Sigmoid colon (tissue), 7 donors: Measurements from ENCODE around the gene DYNC1I1. TPM values are rescaled to one million over a fixed set of nuclear protein-coding genes. Genes with fewer than 3 reads are reported as not detected.

ENCODE experiments used
- DNase-seq: peaks from one replicate; pipeline ENCODE4 v3.0.0-alpha.2; 2019
- H3K27ac ChIP-seq, 4 donors: fragments of 200-600 bp; sonication (generic); one replicate each; pipeline ENCODE4 v1.5.1; 2016 to 2019; ENCODE audit warnings: mild to moderate bottlenecking in 1 of 4
- H3K27me3 ChIP-seq, 3 donors: fragments of 200-600 bp; sonication (generic); one replicate each; pipeline ENCODE4 v1.5.1; 2019; ENCODE audit warnings: mild to moderate bottlenecking in 1 of 3
- H3K36me3 ChIP-seq, 4 donors: fragments of 200-600 bp; sonication (generic); one replicate each; pipeline ENCODE4 v1.5.1; 2016 to 2019
- H3K4me1 ChIP-seq, 4 donors: fragments of 200-600 bp; sonication (generic); one replicate each; pipeline ENCODE4 v1.5.1; 2017 to 2019
- H3K4me3 ChIP-seq, 4 donors: fragments of 200-600 bp; sonication (generic); one replicate each; pipeline ENCODE4 v1.5.1; 2017 to 2019; ENCODE audit warnings: mild to moderate bottlenecking in 2 of 4, moderate library complexity in 1 of 4
- H3K9me3 ChIP-seq, 4 donors: fragments of 200-600 bp in 3 of 4; sonication (generic) in 3 of 4; one replicate each; pipeline versions ENCODE4 v1.5.1 to v1.6.1; 2013 to 2019
- CTCF ChIP-seq, 4 experiments: fragments of 450-650 bp in 3 of 4; fragments of 200-600 bp in 1 of 4; IDR thresholded peaks; one replicate each; pipeline ENCODE4 v1.5.1; 2016 to 2019; ENCODE audit warnings: antibody characterized with exemption in 4 of 4, mild to moderate bottlenecking in 3 of 4, moderate library complexity in 2 of 4
- EP300 ChIP-seq, 4 donors: sonication (generic); formaldehyde crosslinking; IDR thresholded peaks; one replicate each; pipeline ENCODE4 v1.6.1; 2017; ENCODE audit warnings: antibody characterized with exemption in 4 of 4
- POLR2A ChIP-seq, 2 donors: fragments of 450-650 bp; IDR thresholded peaks; one replicate each; pipeline ENCODE4 v1.6.1; 2016; ENCODE audit warnings: antibody characterized with exemption in 2 of 2, mild to moderate bottlenecking in 2 of 2, moderate library complexity in 2 of 2
- POLR2AphosphoS5 ChIP-seq, 4 donors: sonication (generic); formaldehyde crosslinking; IDR thresholded peaks; one replicate each; pipeline ENCODE4 v1.6.1; 2017; ENCODE audit warnings: antibody characterized with exemption in 4 of 4
- WGBS, 2 donors: extraction: QIAGEN DNeasy Blood & Tissue Kit; methylation state at CpG; one replicate each; pipeline ENCODE4 v1.1.7; 2013; 5-methylcytosine and 5-hydroxymethylcytosine counted together
- intact Hi-C: fragments of 100-400 bp; cut with DNase I; formaldehyde crosslinking; loops from one replicate; pipeline ENCODE4 v1.15.1; 2023
- polyA plus RNA-seq, 3 donors: library from polyadenylated mRNA; stranded (reverse); fragments of 200-250 nt; gene quantifications; one replicate each; pipeline ENCODE4 v1.2.3, GENCODE V29; 2013
- total RNA-seq, 4 donors: library from RNA; depleted of rRNA; stranded (reverse); fragments of >200 nt; gene quantifications; one replicate each; pipeline ENCODE4 v1.1.0, GENCODE V29; 2016
- donor health status: healthy with polysubstance abuse.
- donor health status: Bipolar disorder and iron deficiency.
- donor health status: healthy.

DYNC1I1 gene
- total and polyA plus RNA-seq, 7 donors, result 0.92 to 65.2 (median 45.1) TPM; not detected in 1

- Histone ChIP-seq H3K36me3 (no peaks in the 10 kb centered on the region), H3K27me3 (no peaks in the 10 kb centered on the region), H3K4me3 (no peak overlapping the region), H3K27ac (no peak overlapping the region), H3K4me1 (peaks cover 0 to 6% (median 0%) of the 10 kb centered on the region in 4 donors), H3K9me3 (no peaks in the 10 kb centered on the region)
- DNase-seq, result no peak
- intact Hi-C loops, result loop anchor here (10.0 kb wide), 2 partner anchors 164 to 1154 kb away; no protein-coding TSS in a partner anchor
- TF ChIP-seq EP300 (IDR thresholded peaks at IDR 0.05), result no peak
- no peak for TF ChIP-seq POLR2AphosphoS5 (IDR thresholded peaks at IDR 0.05)
- TF ChIP-seq POLR2A (IDR thresholded peaks at IDR 0.05), result no peak
- no peak for TF ChIP-seq CTCF (IDR thresholded peaks at IDR 0.05)
Observed at GRCh38 chr7:95910341-95910740, 138.0 kb downstream of the DYNC1I1 start.

DNA sequence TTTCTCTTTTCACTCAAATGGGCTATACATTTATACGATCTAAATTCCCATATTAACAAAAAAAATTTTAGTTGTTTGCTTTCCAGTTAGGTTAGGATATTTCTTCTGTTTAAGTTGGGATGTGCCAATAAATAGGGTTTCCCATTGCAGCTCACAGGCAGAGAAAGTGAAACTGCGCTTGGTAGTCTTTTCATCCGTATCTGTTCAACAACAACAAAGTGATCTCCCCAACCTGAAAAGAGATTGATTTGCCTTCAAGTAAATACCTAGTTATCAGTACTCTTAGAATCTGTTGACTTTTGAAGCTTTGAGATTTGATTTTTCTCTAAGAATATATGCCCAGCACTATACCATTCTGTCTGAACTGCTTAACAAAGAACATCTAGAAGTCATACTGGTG is 143.4 kb downstream of the DYNC1I1 start:
- Histone ChIP-seq H3K36me3 (no peaks in the 10 kb centered on the region), H3K27ac (no peak overlapping the region), H3K4me3 (peak overlapping the region in 2 of 4 donors; percentile 5 to 25), H3K27me3 (no peaks in the 10 kb centered on the region), H3K4me1 (peaks cover 0 to 8% (median 2%) of the 10 kb centered on the region in 4 donors), H3K9me3 (no peaks in the 10 kb centered on the region)
- DNase-seq, result no peak
- intact Hi-C loops, result loop anchor here (1.0 to 10.0 kb wide), 3 partner anchors 159 to 1149 kb away; no protein-coding TSS in a partner anchor
- 75 to 76% methylated on average over 3 of the region's 3 CpGs for WGBS, 2 donors
- TF ChIP-seq POLR2AphosphoS5 (IDR thresholded peaks at IDR 0.05) (no peak), EP300 (IDR thresholded peaks at IDR 0.05) (no peak), CTCF (IDR thresholded peaks at IDR 0.05) (no peak), POLR2A (IDR thresholded peaks at IDR 0.05) (no peak)

- WGBS, 2 donors, result 12 to 30% methylated on average over 19 of the region's 19 CpGs
- peaks cover 0 to 8% (median 2%) of the 10 kb centered on the region in 4 donors for H3K4me1 ChIP-seq
- DNase-seq, result peak; percentile 81
- H3K27me3 ChIP-seq, result no peaks in the 10 kb centered on the region
- intact Hi-C loops, result loop anchor here (1.0 to 10.0 kb wide), 3 partner anchors 158 to 1148 kb away; no protein-coding TSS in a partner anchor
- no peaks in the 10 kb centered on the region for H3K36me3 ChIP-seq
- no peak for TF ChIP-seq EP300 (IDR thresholded peaks at IDR 0.05)
- peak; percentile 53 to 93 (median 74) for TF ChIP-seq CTCF (IDR thresholded peaks at IDR 0.05)
- TF ChIP-seq POLR2AphosphoS5 (IDR thresholded peaks at IDR 0.05), result no peak
- no peak for TF ChIP-seq POLR2A (IDR thresholded peaks at IDR 0.05)
- H3K4me3 ChIP-seq, result peak overlapping the region in 3 of 4 donors; percentile 5 to 25 (median 10)
- H3K9me3 ChIP-seq, result no peaks in the 10 kb centered on the region
- H3K27ac ChIP-seq, result no peak overlapping the region
Observed at GRCh38 chr7:95916573-95917297, 144.4 kb downstream of the DYNC1I1 start.

GRCh38 chr7:95917634-95918033 is 145.3 kb downstream of the DYNC1I1 start:
- Histone ChIP-seq H3K4me3 (no peak overlapping the region), H3K9me3 (no peaks in the 10 kb centered on the region), H3K27ac (no peak overlapping the region), H3K4me1 (peaks cover 0 to 8% (median 2%) of the 10 kb centered on the region in 4 donors), H3K36me3 (no peaks in the 10 kb centered on the region), H3K27me3 (no peaks in the 10 kb centered on the region)
- no peak for DNase-seq
- TF ChIP-seq POLR2A (IDR thresholded peaks at IDR 0.05), result no peak
- TF ChIP-seq POLR2AphosphoS5 (IDR thresholded peaks at IDR 0.05), result no peak
- no peak for TF ChIP-seq EP300 (IDR thresholded peaks at IDR 0.05)
- TF ChIP-seq CTCF (IDR thresholded peaks at IDR 0.05), result no peak
- intact Hi-C loops, result loop anchor here (10.0 kb wide), 2 partner anchors 157 to 1147 kb away; no protein-coding TSS in a partner anchor
- 72 to 84% methylated on average over 8 of the region's 8 CpGs for WGBS, 2 donors
